Measurements from ENCODE around the gene PLAAT4.

DNA sequence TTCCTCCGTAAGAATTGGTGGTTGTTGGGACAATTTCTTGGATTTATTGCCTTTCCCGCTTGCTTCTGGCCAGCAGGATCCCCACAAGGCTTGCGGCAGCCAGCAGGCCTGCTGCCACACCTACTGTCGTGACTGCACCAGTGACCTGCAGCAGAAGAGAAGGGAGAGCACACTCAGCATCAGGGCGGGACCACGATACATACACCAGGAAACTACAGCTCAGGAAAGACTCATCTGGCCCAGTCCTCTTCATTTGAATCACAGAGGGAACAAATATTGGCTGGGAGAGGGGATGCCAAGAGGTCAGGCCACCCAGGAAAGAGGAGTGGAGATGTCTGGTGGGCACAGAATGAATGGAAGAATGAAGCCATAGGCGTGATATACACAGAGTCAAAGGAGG lies 16.3 kb downstream of the PLAAT4 start:
- TF ChIP-seq, protein P1, sequence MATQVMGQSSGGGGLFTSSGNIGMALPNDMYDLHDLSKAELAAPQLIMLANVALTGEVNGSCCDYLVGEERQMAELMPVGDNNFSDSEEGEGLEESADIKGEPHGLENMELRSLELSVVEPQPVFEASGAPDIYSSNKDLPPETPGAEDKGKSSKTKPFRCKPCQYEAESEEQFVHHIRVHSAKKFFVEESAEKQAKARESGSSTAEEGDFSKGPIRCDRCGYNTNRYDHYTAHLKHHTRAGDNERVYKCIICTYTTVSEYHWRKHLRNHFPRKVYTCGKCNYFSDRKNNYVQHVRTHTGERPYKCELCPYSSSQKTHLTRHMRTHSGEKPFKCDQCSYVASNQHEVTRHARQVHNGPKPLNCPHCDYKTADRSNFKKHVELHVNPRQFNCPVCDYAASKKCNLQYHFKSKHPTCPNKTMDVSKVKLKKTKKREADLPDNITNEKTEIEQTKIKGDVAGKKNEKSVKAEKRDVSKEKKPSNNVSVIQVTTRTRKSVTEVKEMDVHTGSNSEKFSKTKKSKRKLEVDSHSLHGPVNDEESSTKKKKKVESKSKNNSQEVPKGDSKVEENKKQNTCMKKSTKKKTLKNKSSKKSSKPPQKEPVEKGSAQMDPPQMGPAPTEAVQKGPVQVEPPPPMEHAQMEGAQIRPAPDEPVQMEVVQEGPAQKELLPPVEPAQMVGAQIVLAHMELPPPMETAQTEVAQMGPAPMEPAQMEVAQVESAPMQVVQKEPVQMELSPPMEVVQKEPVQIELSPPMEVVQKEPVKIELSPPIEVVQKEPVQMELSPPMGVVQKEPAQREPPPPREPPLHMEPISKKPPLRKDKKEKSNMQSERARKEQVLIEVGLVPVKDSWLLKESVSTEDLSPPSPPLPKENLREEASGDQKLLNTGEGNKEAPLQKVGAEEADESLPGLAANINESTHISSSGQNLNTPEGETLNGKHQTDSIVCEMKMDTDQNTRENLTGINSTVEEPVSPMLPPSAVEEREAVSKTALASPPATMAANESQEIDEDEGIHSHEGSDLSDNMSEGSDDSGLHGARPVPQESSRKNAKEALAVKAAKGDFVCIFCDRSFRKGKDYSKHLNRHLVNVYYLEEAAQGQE (IDR thresholded peaks at IDR 0.05; ENCODE audit: insufficient read depth in 1 of 2, low read depth in 2 of 2, low read length in 2 of 2) = no peak
- no peak for TF ChIP-seq SIN3A (IDR thresholded peaks at IDR 0.05; ENCODE audit: borderline replicate concordance, insufficient read depth, low read length)

Measured in PFSK-1 (cell line).